GM21529 (cell line): ENCODE measurements around the gene MAP3K21.

ENCODE experiments used
- ATAC-seq: cut with Tn5 transposase; IDR thresholded peaks from one replicate; pipeline ENCODE4 v1.9.1; 2021; ENCODE audit not compliant: unreplicated experiment

MAP3K21 gene

GRCh38 chr1:233357595-233358397 lies 30.3 kb downstream of the MAP3K21 start:
- no peak for ATAC-seq

DNA sequence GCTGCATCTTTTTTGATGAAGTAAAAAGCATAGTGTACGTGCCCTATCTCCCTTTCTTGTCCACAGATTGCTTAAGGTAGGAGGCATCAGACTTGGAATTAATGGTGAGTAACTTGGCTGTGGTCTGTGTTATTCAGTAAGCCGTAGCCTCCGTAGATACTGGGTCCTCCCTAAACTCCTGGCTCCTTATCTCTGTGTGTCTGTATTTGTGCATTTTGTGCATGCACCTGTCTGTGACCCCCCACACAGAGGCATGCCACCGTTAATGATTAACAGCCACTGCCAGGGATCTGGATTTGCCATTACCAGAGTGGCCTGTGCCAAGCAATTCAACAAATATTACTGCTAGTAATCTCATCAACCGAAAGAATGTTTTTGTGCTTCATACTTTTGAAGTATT lies 31.9 kb downstream of the MAP3K21 start:
- no peak for ATAC-seq

GRCh38 chr1:233359905-233360304 lies 32.4 kb downstream of the MAP3K21 start:
- ATAC-seq, result no peak

- ATAC-seq, result no peak
Observed at GRCh38 chr1:233360525-233361102, 33.1 kb downstream of the MAP3K21 start.

GRCh38 chr1:233361876-233362275 lies 34.4 kb downstream of the MAP3K21 start:
- ATAC-seq, result no peak

- ATAC-seq, result no peak
Observed at GRCh38 chr1:233362743-233363142, 35.2 kb downstream of the MAP3K21 start.

DNA sequence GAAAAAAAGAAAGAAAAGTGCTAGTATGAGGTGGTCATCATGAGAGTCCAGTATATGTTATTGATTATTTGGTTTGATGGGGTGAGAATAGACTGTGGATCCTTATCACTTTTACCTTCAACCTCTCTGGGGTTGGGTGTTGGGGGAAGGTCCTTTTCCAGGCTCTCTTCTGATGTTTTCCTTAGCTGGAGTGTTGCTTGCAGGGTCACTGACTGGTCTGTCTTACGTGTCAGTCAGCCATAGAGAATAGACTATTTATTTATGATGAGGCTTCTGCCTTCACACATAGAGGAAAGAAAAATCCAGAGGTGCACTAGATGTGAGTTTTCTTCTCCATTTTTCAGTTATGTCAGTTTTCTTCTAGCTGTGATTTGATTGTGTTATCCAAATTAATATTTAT lies 36.5 kb downstream of the MAP3K21 start:
- no peak for ATAC-seq

GRCh38 chr1:233364695-233365539 lies 37.4 kb downstream of the MAP3K21 start:
- ATAC-seq, result no peak

- ATAC-seq, result no peak
Observed at GRCh38 chr1:233366575-233366974, 39.1 kb downstream of the MAP3K21 start.

- ATAC-seq, result no peak
Observed at GRCh38 chr1:233367057-233367803, 39.7 kb downstream of the MAP3K21 start.

DNA sequence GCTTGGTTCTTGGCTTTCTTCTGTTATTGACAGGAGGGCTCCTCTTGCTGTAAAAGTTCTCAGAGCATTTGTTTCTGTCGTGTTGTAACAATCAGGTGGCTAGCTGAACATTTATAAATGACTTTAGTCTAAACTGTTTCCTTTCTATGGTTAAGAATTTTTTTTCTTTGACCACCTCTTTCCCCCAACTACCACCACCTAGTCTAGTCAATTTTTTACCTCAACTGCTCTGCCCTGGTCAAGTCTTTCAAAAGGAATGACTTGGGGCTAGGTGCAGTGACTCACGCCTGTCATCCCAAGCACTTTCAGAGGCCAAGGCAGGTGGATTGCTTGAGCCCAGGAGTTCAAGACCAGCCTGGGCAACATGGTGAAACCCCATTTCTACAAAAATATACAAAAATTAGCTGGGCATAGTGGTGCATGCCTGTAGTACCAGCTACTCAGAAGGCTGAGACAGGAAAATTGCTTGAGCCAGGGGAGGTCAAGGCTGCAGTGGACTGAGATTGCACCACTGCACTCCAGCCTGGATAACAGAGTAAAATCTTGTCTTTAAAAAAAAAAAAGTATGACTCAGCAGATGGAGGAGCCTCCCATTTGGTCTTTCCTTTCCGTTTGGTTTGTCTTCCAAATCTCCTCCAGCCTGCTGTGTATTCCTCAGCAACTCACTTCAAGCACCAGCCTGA lies 40.7 kb downstream of the MAP3K21 start:
- no peak for ATAC-seq

- no peak for ATAC-seq
Observed at GRCh38 chr1:233368789-233369130, 41.2 kb downstream of the MAP3K21 start.

DNA sequence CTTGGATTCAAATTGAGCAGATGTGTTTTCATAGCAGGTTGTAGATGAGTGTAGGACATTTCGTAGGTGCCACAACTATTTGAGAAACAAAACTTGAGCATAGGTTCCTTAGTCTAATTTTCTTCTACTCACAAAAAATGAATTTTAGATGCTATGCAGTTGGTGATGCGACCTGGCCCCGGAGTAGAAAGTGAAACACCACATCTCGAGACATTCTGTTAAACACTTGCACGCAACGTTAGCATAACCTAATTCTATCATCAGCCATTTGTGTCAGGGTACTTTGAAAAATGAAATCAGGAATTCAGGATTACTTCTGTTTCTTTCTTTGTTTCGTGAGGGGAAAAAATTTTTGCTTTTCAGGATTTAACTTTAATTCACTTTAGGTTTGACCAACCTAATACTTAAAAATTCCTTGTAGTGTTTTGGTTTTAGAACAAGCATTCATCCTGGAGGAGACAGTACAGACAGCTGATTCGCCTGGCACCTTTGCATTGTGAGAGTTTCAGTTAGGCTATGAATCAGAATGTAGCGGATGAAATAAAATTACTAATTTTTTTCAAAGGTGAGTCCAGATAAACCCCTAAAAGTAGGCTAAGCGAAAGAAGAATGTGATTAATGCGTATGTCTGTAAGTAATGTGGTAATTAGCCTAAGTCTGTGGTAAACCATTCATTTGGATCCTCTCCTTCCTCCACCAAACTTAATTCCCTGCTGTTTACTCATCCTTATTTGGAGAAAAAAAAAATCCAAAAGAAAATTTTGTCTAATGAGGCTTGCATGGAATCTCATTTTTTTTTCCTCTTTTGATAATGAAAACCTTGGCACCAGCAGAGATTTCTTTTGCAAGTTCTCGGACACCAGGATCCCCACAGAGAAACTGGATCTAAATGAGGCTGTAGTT lies 44.9 kb downstream of the MAP3K21 start:
- no peak for ATAC-seq

DNA sequence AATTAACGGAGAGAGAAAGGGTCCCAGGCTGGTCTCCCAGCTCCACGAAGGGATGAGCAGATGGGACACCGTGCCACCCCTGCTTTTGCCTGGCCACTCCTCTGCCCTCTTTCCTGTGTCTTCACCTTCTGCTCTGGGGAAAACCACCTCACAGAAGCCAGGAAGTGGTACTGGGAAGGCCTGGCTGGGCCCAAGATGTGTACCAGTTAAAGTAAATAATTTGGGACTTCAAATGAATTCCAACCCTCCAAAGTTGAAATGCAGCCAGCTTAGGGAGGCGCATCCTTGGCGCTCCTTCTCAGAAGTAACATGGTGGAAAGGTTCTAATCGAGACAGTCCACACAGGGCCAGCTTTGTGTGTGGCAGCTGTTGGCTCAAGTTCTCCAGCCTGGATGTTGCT lies 45.7 kb downstream of the MAP3K21 start:
- ATAC-seq, result no peak

GRCh38 chr1:233375653-233376052 lies 48.1 kb downstream of the MAP3K21 start:
- no peak for ATAC-seq

DNA sequence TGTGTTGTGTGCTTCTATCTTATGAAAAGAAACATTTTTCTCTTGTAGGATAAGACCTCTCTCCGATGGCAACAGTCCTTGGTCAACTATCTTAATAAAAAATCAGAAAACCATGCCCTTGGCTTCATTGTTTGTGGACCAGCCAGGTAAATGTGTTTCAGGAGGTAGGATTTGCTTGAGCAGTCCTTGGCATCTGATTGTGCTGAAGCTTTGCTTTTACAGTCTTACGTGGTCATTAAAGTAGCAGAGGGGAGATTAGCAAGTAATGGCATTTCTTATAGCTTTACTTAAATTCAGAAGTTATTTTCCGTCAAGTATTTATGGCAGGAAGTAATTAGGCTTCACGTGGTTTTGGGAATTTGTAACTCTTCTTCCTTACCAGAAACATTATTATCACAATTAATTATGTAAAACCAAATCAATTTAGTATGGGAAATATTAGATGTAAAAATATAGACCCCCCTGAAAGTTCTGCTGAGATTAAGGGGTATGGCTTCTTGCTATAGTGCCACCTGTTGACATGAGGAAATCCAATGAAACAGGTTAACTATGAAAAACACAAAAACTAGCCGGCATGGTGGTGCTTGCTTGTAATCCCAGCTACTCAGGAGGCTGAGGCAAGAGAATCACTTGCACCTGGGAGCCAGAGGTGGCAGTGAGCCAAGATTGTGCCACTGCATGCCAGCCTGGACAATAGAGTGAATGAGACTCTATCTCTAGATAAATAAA lies 49.0 kb downstream of the MAP3K21 start:
- ATAC-seq, result no peak

DNA sequence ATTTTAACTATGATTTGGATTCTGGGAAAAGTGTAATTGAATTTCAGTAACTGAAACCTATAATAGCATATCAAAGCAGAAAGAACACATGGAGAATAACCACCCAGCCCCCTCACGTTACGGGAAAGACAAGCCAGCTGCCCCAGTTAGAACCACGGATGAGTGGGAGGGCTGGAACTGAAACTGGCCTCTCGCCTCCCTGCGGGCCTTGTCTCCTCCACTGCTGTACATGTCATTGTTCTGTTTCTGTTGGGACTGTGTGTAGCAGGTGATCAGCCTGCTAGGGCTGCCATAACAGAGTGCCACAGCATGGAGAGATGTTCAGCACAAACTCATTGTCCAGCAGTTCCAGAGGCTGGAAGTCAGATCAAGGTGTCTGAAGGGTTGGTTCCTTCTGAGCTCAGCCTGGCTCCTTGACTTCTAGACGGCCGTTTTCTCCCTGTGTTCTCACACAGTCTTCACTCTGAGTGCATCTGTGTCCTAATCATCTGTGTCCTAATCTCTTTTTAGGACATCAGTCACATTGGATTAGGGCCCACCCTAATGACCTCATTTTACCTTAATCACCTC lies 52.4 kb downstream of the MAP3K21 start:
- ATAC-seq, result peak; percentile 67

GRCh38 chr1:233381806-233382205 lies 54.3 kb downstream of the MAP3K21 start:
- ATAC-seq, result no peak

GRCh38 chr1:233383984-233384383 lies 56.5 kb downstream of the MAP3K21 start:
- no peak for ATAC-seq
